Suprapubic skin (tissue), 4 donors: ENCODE data around the gene FAM53C. TPM values are rescaled to one million over a fixed set of nuclear protein-coding genes. Genes with fewer than 3 reads are reported as not detected.

Experiments used
- DNase-seq, 2 donors: peaks; one replicate each; pipeline ENCODE4 v3.0.0-alpha.2; 2019; ENCODE audit warnings: low spot score in 2 of 2
- H3K27ac ChIP-seq: fragments of 200-600 bp; sonication (generic); one replicate; pipeline ENCODE4 v1.5.1; 2019
- H3K27me3 ChIP-seq: fragments of 200-600 bp; sonication (generic); one replicate; pipeline ENCODE4 v1.5.1; 2019
- H3K36me3 ChIP-seq: fragments of 200-600 bp; sonication (generic); one replicate; pipeline ENCODE4 v1.5.1; 2019
- H3K4me1 ChIP-seq: fragments of 200-600 bp; sonication (generic); one replicate; pipeline ENCODE4 v1.5.1; 2019
- H3K4me3 ChIP-seq: fragments of 200-600 bp; sonication (generic); one replicate; pipeline ENCODE4 v1.5.1; 2019; ENCODE audit warnings: mild to moderate bottlenecking
- H3K9me3 ChIP-seq: fragments of 200-600 bp; sonication (generic); one replicate; pipeline ENCODE4 v1.5.1; 2019
- CTCF ChIP-seq, 2 donors: fragments of 200-600 bp in 1 of 2; fragments of 450-650 bp in 1 of 2; sonication (generic) in 1 of 2; IDR thresholded peaks; one replicate each; pipeline ENCODE4 v1.5.1; 2016 to 2019; ENCODE audit warnings: antibody characterized with exemption in 2 of 2, mild to moderate bottlenecking in 1 of 2, moderate library complexity in 1 of 2
- EP300 ChIP-seq: sonication (generic); formaldehyde crosslinking; IDR thresholded peaks from one replicate; pipeline ENCODE4 v1.6.1; 2017; ENCODE audit warnings: antibody characterized with exemption
- POLR2A ChIP-seq, 2 donors: fragments of 450-650 bp; IDR thresholded peaks; one replicate each; pipeline ENCODE4 v1.6.1; 2017; ENCODE audit warnings: antibody characterized with exemption in 2 of 2, mild to moderate bottlenecking in 2 of 2, moderate library complexity in 2 of 2
- POLR2AphosphoS5 ChIP-seq, 3 donors: sonication (generic); formaldehyde crosslinking; IDR thresholded peaks; one replicate each; pipeline ENCODE4 v1.6.1; 2017; ENCODE audit warnings: antibody characterized with exemption in 3 of 3
- WGBS: methylation state at CpG from one replicate; pipeline ENCODE4 v1.1.5; 2018; 5-methylcytosine and 5-hydroxymethylcytosine counted together
- total RNA-seq, 4 donors: library from RNA; depleted of rRNA; stranded (reverse); fragments of >200 nt; gene quantifications; one replicate each; pipeline ENCODE4 v1.1.0, GENCODE V29; 2016

FAM53C gene
- total RNA-seq, 4 donors from 2014 or later, result 18.1 to 31.1 (median 22.4) TPM

- WGBS, result 94% methylated on average over 13 of the region's 14 CpGs
- Histone ChIP-seq H3K27me3 (no peaks in the 10 kb centered on the region), H3K4me3 (no peak overlapping the region), H3K4me1 (no peaks in the 10 kb centered on the region), H3K27ac (no peak overlapping the region), H3K36me3 (peaks cover 67% of the 10 kb centered on the region), H3K9me3 (no peaks in the 10 kb centered on the region)
- no peak for DNase-seq
- TF ChIP-seq POLR2AphosphoS5 (IDR thresholded peaks at IDR 0.05) (no peak), EP300 (no peak), POLR2A (IDR thresholded peaks at IDR 0.05) (no peak), CTCF (IDR thresholded peaks at IDR 0.05) (no peak)
Observed at GRCh38 chr5:138346889-138347288, 8.8 kb downstream of the FAM53C start.

GRCh38 chr5:138349852-138350562, 11.9 kb downstream of the FAM53C start:
- 46% methylated on average over 1 of the region's 1 CpG for WGBS
- Histone ChIP-seq H3K27me3 (no peaks in the 10 kb centered on the region), H3K4me3 (no peak overlapping the region), H3K9me3 (no peaks in the 10 kb centered on the region), H3K4me1 (peaks cover 12% of the 10 kb centered on the region), H3K27ac (no peak overlapping the region), H3K36me3 (peaks cover 39% of the 10 kb centered on the region)
- TF ChIP-seq POLR2A (IDR thresholded peaks at IDR 0.05), result no peak
- TF ChIP-seq CTCF (IDR thresholded peaks at IDR 0.05), result no peak
- no peak for TF ChIP-seq POLR2AphosphoS5 (IDR thresholded peaks at IDR 0.05)
- no peak for TF ChIP-seq EP300
- no peak for DNase-seq

- H3K4me1 ChIP-seq, result peaks cover 17% of the 10 kb centered on the region
- H3K27ac ChIP-seq, result no peak overlapping the region
- H3K36me3 ChIP-seq, result peaks cover 34% of the 10 kb centered on the region
- no peak for TF ChIP-seq POLR2AphosphoS5 (IDR thresholded peaks at IDR 0.05)
- no peak for TF ChIP-seq CTCF (IDR thresholded peaks at IDR 0.05)
- TF ChIP-seq EP300, result no peak
- no peak for TF ChIP-seq POLR2A (IDR thresholded peaks at IDR 0.05)
- H3K9me3 ChIP-seq, result no peaks in the 10 kb centered on the region
- no peak overlapping the region for H3K4me3 ChIP-seq
- no peaks in the 10 kb centered on the region for H3K27me3 ChIP-seq
- DNase-seq, result no peak
Observed at GRCh38 chr5:138350563-138350890, 12.5 kb downstream of the FAM53C start.

- no peak overlapping the region for H3K27ac ChIP-seq
- no peaks in the 10 kb centered on the region for H3K9me3 ChIP-seq
- H3K4me1 ChIP-seq, result peaks cover 22% of the 10 kb centered on the region
- H3K27me3 ChIP-seq, result no peaks in the 10 kb centered on the region
- TF ChIP-seq POLR2AphosphoS5 (IDR thresholded peaks at IDR 0.05) (no peak), EP300 (no peak), POLR2A (IDR thresholded peaks at IDR 0.05) (no peak), CTCF (IDR thresholded peaks at IDR 0.05) (no peak)
- peaks cover 29% of the 10 kb centered on the region for H3K36me3 ChIP-seq
- WGBS, result 88% methylated on average over 1 of the region's 1 CpG
- DNase-seq, result no peak
- H3K4me3 ChIP-seq, result no peak overlapping the region
Observed at GRCh38 chr5:138351056-138351455, 13.0 kb downstream of the FAM53C start.

GRCh38 chr5:138351517-138351916, 13.5 kb downstream of the FAM53C start:
- Histone ChIP-seq H3K27ac (no peak overlapping the region), H3K36me3 (peaks cover 24% of the 10 kb centered on the region), H3K4me1 (peaks cover 22% of the 10 kb centered on the region), H3K9me3 (no peaks in the 10 kb centered on the region), H3K4me3 (no peak overlapping the region), H3K27me3 (no peaks in the 10 kb centered on the region)
- TF ChIP-seq EP300, result no peak
- no peak for TF ChIP-seq CTCF (IDR thresholded peaks at IDR 0.05)
- no peak for TF ChIP-seq POLR2AphosphoS5 (IDR thresholded peaks at IDR 0.05)
- no peak for TF ChIP-seq POLR2A (IDR thresholded peaks at IDR 0.05)
- DNase-seq, result no peak
